Ishikawa (cell line): ENCODE results near the gene RPS6KA2.
A peak's percentile ranks its signal among the peaks of the same experiment; 100 is the strongest.

Experiments
- CEBPB ChIP-seq: IDR thresholded peaks from 2 replicates; pipeline ENCODE4 v1.6.1; 2012
- CREB1 ChIP-seq: IDR thresholded peaks from 2 replicates; pipeline ENCODE4 v1.6.1; 2012; ENCODE audit warnings: low read depth
- EGR1 ChIP-seq: IDR thresholded peaks from 2 replicates; pipeline ENCODE4 v1.6.1; 2012
- EP300 ChIP-seq: IDR thresholded peaks from 2 replicates; pipeline ENCODE4 v1.6.1; 2012; ENCODE audit warnings: borderline replicate concordance
- FOXM1 ChIP-seq: IDR thresholded peaks from 2 replicates; pipeline ENCODE4 v1.6.1; 2012; ENCODE audit warnings: low read depth, borderline replicate concordance
- MAX ChIP-seq: IDR thresholded peaks from 2 replicates; pipeline ENCODE4 v1.6.1; 2012
- NFIC ChIP-seq: IDR thresholded peaks from 2 replicates; pipeline ENCODE4 v1.6.1; 2012
- RAD21 ChIP-seq: IDR thresholded peaks from 2 replicates; pipeline ENCODE4 v1.6.1; 2012; ENCODE audit warnings: low read depth
- TAF1 ChIP-seq: IDR thresholded peaks from 2 replicates; pipeline ENCODE4 v1.6.1; 2012; ENCODE audit warnings: low read depth, mild to moderate bottlenecking
- TCF12 ChIP-seq: IDR thresholded peaks from 2 replicates; pipeline ENCODE4 v1.6.1; 2012; ENCODE audit warnings: low read depth
- TEAD4 ChIP-seq: IDR thresholded peaks from 2 replicates; pipeline ENCODE4 v1.6.1; 2012
- YY1 ChIP-seq: IDR thresholded peaks from 2 replicates; pipeline ENCODE4 v1.6.1; 2012; ENCODE audit warnings: low read depth
- ZBTB7A ChIP-seq: IDR thresholded peaks from 2 replicates; pipeline ENCODE4 v1.6.1; 2012; ENCODE audit warnings: low read depth
- TF ChIP-seq, protein P1 (sequence below): IDR thresholded peaks from 2 replicates; pipeline ENCODE4 v1.6.1; 2012
- TF ChIP-seq, protein P2 (sequence below): IDR thresholded peaks from 2 replicates; pipeline ENCODE4 v1.6.1; 2012; ENCODE audit warnings: low read depth, mild to moderate bottlenecking

RPS6KA2 gene

DNA sequence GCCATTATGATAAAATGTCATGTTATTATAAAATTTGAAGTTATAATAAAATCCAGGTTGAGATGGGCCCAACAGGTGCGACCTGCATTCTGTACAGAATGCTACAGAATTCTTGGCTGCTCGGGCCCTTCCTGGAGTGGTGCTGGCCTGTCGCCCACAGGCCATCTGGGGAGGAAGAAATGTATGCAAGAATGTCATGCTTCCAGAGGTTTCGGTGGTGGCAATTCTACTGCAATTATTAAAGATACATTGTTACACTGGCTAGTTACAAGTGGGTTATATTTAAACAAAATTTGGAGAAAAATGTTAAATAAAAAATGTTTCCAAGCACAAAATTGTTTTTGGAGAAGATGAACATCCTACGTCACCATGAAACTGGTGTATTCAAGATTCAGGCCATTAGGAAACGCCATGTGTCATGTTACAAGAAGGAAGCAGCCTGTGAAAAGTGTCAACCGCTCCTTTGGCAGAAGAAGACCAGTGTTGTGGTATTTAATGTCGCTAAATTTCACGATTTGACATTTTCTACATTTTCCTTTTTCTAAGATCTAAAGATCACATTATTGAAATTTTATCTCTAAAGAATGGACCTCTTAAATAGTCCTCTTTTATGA is 47.7 kb downstream of the RPS6KA2 start:
- TF ChIP-seq, protein P1, sequence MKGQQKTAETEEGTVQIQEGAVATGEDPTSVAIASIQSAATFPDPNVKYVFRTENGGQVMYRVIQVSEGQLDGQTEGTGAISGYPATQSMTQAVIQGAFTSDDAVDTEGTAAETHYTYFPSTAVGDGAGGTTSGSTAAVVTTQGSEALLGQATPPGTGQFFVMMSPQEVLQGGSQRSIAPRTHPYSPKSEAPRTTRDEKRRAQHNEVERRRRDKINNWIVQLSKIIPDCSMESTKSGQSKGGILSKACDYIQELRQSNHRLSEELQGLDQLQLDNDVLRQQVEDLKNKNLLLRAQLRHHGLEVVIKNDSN, result no peak
- TF ChIP-seq NFIC (0 out of 2 replicates have a peak, but pooled peaks have one; percentile 5), TCF12 (peak; percentile 36; the same call in 1 of the 2 replicates)

DNA sequence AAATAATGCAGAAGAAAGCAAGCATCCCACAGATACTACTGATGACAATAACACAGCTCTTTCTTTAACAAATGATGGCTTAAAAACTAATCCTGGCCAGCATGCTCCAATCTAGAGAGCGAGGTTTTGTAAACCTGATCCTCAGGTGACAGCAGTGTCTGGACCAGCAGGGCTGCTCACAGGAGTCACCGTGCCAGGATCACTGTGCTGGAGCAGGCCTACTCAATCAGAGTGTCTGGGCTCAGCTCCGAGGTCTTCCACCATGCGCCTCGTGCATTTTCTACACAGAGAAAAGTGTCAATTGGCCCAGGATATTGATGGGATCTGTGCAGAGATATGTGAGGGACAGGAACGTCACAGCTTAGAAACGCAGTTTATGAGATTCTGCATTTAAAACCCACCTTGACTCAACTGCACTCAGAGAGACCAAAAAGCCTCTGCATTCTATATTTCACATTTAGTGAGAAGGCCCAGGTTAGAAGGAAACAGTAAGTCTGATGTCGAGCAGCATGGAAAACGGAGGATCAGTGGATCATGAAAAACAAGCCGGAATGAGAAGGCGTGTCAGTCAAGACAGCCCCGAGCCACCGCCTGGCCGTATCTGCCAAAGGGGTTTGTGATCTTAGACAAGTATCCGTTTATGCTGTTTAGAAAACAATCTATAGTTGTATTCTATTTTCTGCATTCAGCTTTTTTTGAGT is 48.4 kb downstream of the RPS6KA2 start:
- TF ChIP-seq CREB1 (no peak), CEBPB (no peak), YY1 (no peak), MAX (no peak), RAD21 (no peak), ZBTB7A (no peak), FOXM1 (no peak), TCF12 (no peak), EP300 (no peak)
- TF ChIP-seq, protein P2, sequence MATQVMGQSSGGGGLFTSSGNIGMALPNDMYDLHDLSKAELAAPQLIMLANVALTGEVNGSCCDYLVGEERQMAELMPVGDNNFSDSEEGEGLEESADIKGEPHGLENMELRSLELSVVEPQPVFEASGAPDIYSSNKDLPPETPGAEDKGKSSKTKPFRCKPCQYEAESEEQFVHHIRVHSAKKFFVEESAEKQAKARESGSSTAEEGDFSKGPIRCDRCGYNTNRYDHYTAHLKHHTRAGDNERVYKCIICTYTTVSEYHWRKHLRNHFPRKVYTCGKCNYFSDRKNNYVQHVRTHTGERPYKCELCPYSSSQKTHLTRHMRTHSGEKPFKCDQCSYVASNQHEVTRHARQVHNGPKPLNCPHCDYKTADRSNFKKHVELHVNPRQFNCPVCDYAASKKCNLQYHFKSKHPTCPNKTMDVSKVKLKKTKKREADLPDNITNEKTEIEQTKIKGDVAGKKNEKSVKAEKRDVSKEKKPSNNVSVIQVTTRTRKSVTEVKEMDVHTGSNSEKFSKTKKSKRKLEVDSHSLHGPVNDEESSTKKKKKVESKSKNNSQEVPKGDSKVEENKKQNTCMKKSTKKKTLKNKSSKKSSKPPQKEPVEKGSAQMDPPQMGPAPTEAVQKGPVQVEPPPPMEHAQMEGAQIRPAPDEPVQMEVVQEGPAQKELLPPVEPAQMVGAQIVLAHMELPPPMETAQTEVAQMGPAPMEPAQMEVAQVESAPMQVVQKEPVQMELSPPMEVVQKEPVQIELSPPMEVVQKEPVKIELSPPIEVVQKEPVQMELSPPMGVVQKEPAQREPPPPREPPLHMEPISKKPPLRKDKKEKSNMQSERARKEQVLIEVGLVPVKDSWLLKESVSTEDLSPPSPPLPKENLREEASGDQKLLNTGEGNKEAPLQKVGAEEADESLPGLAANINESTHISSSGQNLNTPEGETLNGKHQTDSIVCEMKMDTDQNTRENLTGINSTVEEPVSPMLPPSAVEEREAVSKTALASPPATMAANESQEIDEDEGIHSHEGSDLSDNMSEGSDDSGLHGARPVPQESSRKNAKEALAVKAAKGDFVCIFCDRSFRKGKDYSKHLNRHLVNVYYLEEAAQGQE, result no peak

DNA sequence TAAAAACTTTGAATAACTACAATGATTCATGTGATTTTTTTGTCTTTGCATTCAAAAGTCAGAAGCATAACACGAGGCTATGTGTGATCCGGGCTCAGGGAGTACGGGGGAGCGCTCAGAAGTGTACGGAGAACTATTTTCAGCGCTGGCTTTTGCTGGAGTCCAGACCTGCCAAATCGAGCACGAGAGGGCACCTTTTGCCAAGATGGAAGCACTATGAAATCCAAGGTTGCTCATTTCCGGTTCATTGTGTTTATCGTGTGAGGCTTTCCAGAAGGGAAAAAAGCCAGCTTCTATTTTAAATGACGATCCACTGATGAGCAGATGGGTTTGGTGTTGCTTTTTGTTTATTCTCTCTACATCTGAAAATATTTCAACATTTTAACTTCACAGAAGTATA is 51.8 kb downstream of the RPS6KA2 start:
- TF ChIP-seq ZBTB7A (no peak), TEAD4 (no peak)

- no peak for TF ChIP-seq TCF12
- TF ChIP-seq YY1, result no peak
- TF ChIP-seq EGR1, result no peak
- TF ChIP-seq, protein P2, result no peak
- TF ChIP-seq CREB1, result no peak
- no peak for TF ChIP-seq CEBPB
- TF ChIP-seq TEAD4, result no peak
- TF ChIP-seq, protein P1, result no peak
- TF ChIP-seq ZBTB7A, result no peak
- TF ChIP-seq EP300, result no peak
These were observed 53.4 kb downstream of the RPS6KA2 start for GRCh38 chr6:166573511-166574216.

DNA sequence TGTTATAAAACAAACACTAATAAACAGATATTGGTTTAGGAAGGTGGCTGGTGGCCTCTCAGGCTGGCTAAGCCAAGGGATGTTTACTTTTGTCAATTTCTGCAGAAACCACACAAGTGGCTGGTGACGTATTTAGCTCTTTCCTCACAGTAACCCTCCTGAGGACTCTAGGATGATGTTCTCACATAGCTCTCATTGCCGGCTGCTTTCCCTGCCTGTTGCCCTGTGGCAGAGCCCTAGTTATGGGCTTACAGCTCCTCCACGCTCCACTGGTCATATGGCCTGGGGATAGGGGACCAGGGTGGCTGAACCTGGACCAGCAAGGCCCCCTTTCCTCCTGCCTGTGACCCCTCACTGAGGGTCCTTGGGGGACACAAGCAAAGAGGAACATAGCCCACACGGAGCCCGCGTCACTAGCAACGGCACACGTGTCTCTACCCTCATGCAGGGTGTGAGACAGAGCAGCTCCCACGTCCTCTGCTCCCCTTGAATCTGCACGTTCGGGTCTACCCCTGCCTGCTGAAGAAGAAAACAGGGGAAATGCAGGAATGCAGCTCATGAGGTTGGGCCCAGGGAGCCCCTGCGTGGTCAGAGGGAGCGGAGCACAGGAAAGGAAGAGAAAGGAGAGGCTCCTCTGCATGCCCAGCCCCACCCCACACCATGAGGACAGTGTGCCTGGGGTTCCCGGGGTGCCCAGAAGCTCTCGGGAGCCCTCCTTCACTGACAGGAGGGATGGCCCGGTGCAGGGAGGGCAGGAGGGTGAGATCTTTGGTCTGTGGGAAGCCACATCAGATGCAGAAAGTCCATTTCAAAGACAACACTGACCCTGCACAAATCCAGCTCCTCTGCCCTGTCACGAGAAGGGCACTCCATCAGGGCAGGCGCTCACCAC is 54.4 kb downstream of the RPS6KA2 start:
- no peak for TF ChIP-seq ZBTB7A
- no peak for TF ChIP-seq EGR1
- TF ChIP-seq TEAD4, result no peak
- TF ChIP-seq RAD21, result no peak
- no peak for TF ChIP-seq CREB1
- TF ChIP-seq, protein P2, result no peak
- TF ChIP-seq EP300, result no peak
- TF ChIP-seq TAF1, result no peak
- no peak for TF ChIP-seq CEBPB
- TF ChIP-seq, protein P1, result no peak
- no peak for TF ChIP-seq TCF12
- TF ChIP-seq MAX, result no peak
- no peak for TF ChIP-seq FOXM1
- no peak for TF ChIP-seq NFIC
- TF ChIP-seq YY1, result no peak
